PFSK-1 (cell line): ENCODE data around the gene ATP2A2.

Experiments used
- FOXP2 ChIP-seq: optimal IDR thresholded peaks from 2 replicates; pipeline ENCODE3; 2011; ENCODE audit warnings: borderline replicate concordance, control low read depth, inconsistent platforms; ENCODE audit not compliant: insufficient read depth; ENCODE audit errors: extremely low read length, extremely low read depth
- POLR2AphosphoS5 ChIP-seq: IDR thresholded peaks from 2 replicates; pipeline ENCODE4 v1.6.1; 2012; ENCODE audit warnings: low read depth, mild to moderate bottlenecking, control low read depth, low read length, moderate library complexity
- SIN3A ChIP-seq: IDR thresholded peaks from 2 replicates; pipeline ENCODE4 v1.6.1; 2012; ENCODE audit warnings: mild to moderate bottlenecking, low read length, moderate library complexity, borderline replicate concordance; ENCODE audit not compliant: insufficient read depth
- TAF1 ChIP-seq: IDR thresholded peaks from 2 replicates; pipeline ENCODE4 v1.6.1; 2012; ENCODE audit warnings: low read length, control low read depth, borderline replicate concordance; ENCODE audit not compliant: insufficient read depth
- TF ChIP-seq, protein P1 (sequence below), 2 experiments: IDR thresholded peaks; 2 replicates each; pipeline versions ENCODE4 v1.6.1 to v1.8.0; 2011 to 2012; ENCODE audit warnings: low read depth in 2 of 2, low read length in 2 of 2, control low read depth in 1 of 2, inconsistent platforms in 1 of 2, mild to moderate bottlenecking in 1 of 2, moderate library complexity in 1 of 2; ENCODE audit not compliant: insufficient read depth in 1 of 2

The ATP2A2 gene

DNA sequence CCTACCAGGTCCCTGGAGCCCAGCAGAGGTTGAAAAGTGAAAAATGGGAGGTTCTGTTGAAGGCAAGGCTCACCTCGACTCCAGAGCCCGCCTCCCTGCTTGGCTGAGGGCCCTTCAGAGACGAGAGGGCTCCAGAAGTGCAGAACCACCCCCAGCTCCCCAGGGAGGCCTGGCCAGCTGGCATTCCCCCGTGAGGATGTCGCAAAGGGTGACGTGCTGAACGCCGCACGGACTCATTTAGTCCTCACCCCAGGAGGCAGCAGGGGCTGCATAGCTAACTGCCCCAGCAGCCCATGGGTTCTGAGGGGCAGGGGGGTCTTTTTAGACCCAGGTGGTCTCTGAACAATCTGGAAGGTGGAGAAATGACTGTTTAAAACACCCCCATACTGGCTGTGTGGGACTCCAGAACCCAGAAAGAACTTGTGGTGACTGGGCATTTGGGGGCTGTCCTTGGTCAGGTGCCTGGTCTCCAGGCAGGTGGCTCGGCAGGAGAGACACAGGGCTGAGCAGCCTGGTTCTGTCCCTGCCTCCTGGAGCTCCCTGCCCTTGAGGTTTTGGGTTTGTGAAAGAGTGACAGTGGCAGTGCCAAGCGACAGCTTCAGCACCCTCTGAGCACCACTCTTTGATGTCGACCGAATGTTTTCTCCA, 90.5 kb downstream of the ATP2A2 start:
- no peak for TF ChIP-seq SIN3A
- no peak for TF ChIP-seq TAF1
- TF ChIP-seq POLR2AphosphoS5: no peak; the same call in 1 of the 2 replicates
- TF ChIP-seq, protein P1, sequence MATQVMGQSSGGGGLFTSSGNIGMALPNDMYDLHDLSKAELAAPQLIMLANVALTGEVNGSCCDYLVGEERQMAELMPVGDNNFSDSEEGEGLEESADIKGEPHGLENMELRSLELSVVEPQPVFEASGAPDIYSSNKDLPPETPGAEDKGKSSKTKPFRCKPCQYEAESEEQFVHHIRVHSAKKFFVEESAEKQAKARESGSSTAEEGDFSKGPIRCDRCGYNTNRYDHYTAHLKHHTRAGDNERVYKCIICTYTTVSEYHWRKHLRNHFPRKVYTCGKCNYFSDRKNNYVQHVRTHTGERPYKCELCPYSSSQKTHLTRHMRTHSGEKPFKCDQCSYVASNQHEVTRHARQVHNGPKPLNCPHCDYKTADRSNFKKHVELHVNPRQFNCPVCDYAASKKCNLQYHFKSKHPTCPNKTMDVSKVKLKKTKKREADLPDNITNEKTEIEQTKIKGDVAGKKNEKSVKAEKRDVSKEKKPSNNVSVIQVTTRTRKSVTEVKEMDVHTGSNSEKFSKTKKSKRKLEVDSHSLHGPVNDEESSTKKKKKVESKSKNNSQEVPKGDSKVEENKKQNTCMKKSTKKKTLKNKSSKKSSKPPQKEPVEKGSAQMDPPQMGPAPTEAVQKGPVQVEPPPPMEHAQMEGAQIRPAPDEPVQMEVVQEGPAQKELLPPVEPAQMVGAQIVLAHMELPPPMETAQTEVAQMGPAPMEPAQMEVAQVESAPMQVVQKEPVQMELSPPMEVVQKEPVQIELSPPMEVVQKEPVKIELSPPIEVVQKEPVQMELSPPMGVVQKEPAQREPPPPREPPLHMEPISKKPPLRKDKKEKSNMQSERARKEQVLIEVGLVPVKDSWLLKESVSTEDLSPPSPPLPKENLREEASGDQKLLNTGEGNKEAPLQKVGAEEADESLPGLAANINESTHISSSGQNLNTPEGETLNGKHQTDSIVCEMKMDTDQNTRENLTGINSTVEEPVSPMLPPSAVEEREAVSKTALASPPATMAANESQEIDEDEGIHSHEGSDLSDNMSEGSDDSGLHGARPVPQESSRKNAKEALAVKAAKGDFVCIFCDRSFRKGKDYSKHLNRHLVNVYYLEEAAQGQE (IDR thresholded peaks at IDR 0.05; ENCODE audit: insufficient read depth in 1 of 2, low read depth in 2 of 2, low read length in 2 of 2): no peak
- TF ChIP-seq FOXP2: no peak

DNA sequence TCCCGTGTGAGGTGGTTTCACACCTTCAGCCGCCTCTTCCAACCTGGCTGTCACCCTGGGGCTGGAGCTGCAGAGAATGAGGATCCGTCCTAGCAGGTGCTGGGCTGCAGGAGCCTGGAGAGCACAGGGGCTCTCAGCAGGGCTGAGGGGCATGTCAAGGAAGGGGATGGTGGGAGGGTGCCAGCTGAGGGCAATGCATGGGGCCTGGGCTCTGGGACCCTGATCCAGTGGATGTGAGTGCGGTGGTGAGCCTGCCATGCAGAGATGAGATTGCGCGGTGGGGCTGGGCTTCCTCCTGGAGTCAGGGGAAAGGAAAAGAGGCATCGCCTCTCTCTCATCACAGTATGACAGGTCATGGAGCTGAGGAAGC, 91.0 kb downstream of the ATP2A2 start:
- TF ChIP-seq, protein P1 (IDR thresholded peaks at IDR 0.05; ENCODE audit: insufficient read depth in 1 of 2, low read depth in 2 of 2, low read length in 2 of 2): no peak
- TF ChIP-seq POLR2AphosphoS5 (no peak), TAF1 (no peak), SIN3A (no peak), FOXP2 (no peak)

DNA sequence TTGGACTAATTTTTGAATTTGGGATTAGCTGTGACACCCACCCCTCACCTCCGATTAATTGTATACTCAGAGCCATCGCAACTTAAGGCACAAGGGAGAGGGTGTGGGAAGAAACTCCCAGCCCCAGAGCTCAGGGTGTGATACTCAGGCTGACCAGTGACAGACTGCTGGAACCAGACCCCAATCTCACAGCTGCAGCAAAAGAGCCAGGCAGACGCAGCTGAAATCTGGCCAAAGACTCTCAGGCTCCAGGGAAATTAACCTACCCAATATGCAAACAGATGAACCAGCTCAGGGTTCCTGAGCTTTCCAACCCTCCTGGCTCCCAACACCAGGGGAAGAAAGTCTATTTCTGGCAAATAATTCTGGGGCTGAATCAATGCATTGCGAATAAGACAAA, 92.0 kb downstream of the ATP2A2 start:
- TF ChIP-seq, protein P1 (IDR thresholded peaks at IDR 0.05; ENCODE audit: insufficient read depth in 1 of 2, low read depth in 2 of 2, low read length in 2 of 2): no peak
- no peak for TF ChIP-seq FOXP2
- no peak for TF ChIP-seq TAF1

DNA sequence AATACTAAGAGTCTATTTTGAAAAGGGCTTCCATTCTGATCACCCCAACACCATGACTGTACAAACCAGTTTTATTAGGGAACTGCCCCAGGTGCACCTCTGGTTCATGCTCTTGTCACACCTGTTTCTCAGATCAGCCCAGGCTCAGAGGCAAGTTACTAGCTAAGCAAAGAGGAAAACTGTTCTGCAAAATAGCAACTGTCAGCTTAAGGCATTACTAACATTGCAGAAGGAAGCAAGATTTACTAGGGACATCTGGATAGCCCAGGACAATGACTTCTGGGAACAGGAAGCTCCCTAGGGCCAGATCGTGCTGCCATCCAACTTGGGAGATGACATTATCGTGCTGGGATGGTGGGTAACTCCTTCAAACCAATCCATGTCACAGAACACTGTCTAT, 92.4 kb downstream of the ATP2A2 start:
- TF ChIP-seq TAF1 (no peak), SIN3A (no peak), POLR2AphosphoS5 (no peak), FOXP2 (no peak)
- TF ChIP-seq, protein P1 (IDR thresholded peaks at IDR 0.05; ENCODE audit: insufficient read depth in 1 of 2, low read depth in 2 of 2, low read length in 2 of 2): no peak

DNA sequence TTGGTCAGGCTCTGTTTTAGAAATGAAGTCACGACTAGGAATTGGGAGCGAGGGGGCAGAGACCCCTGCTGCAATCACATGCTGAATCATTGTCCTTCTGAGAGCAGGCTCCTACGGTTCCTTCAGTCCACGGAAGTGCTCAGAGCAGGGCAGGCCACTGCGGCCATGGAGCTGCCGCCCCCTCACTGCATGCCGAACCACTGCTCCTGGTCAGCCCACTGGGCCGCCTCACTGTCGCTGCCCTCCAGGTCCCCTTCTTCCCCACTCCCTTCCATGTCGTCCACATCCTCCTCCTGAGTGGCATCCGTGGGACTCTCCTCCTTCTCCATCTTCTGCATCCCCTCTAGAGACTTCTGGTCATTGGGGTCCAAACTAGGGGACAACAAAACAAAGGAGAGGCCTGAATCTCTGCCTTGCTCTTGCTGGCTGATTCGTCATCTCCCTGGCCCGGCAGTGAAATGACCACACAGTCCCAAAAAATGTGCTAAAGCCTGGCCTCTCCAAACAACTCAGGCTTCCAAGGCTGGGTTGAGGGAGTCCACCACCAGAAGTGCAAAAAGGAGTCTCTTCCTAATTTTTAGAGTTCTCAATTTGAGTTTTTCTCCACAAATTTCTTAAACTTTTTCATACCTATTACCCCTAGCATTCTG, 93.0 kb downstream of the ATP2A2 start:
- no peak for TF ChIP-seq TAF1
- TF ChIP-seq, protein P1 (IDR thresholded peaks at IDR 0.05; ENCODE audit: insufficient read depth in 1 of 2, low read depth in 2 of 2, low read length in 2 of 2): no peak
- TF ChIP-seq SIN3A: no peak
- TF ChIP-seq POLR2AphosphoS5: no peak
- TF ChIP-seq FOXP2: no peak
